H1 (cell line): ENCODE measurements around the gene PAXX. TPM values are rescaled to one million over a fixed set of nuclear protein-coding genes. Genes with fewer than 3 reads are reported as not detected.

ENCODE experiments used
- HDAC2 ChIP-seq, 2 experiments: fragments of 300-600 bp in 1 of 2; sonication (generic) in 1 of 2; IDR thresholded peaks; 2 replicates each; pipeline ENCODE4 v1.6.1; 2011 to 2012; ENCODE audit warnings: low read depth in 2 of 2, low read length in 2 of 2, mild to moderate bottlenecking in 2 of 2, moderate library complexity in 2 of 2, borderline replicate concordance in 1 of 2, inconsistent platforms in 1 of 2
- NANOG ChIP-seq: IDR thresholded peaks from 2 replicates; pipeline ENCODE4 v1.6.1; 2011; ENCODE audit warnings: low read length, low read depth, mild to moderate bottlenecking, inconsistent platforms; ENCODE audit not compliant: insufficient read depth, poor library complexity, severe bottlenecking
- polyA plus RNA-seq, 7 experiments: library from polyadenylated mRNA; depleted of rRNA in 3 of 7; stranded (reverse) in 5 of 7; unstranded in 2 of 7; fragments of >200 nt in 5 of 7; fragments of 200-250 nt in 2 of 7; gene quantifications; 1 replicate in 5 of 7; 2 replicates in 1 of 7; 4 replicates in 1 of 7; pipeline versions ENCODE4 v1.2.1 to v1.2.3, GENCODE V29; 2011 to 2013; ENCODE audit warnings: missing spikeins in 2 of 7, mixed read lengths in 2 of 7
- total RNA-seq: library from RNA; stranded (reverse); fragmentation: NEBNext Ultra II Directional; extraction: Animal tissue kit (Norgen Biotek cat#: 25700); gene quantifications from 2 replicates; pipeline ENCODE4 v1.2.1, GENCODE V29; 2021

The PAXX gene
- total and polyA plus RNA-seq, 2 of the 8 experiments (the other 6 are each of a cell fraction or from before 2014, with no cell fraction given) = 43.4 to 45.9 TPM

DNA sequence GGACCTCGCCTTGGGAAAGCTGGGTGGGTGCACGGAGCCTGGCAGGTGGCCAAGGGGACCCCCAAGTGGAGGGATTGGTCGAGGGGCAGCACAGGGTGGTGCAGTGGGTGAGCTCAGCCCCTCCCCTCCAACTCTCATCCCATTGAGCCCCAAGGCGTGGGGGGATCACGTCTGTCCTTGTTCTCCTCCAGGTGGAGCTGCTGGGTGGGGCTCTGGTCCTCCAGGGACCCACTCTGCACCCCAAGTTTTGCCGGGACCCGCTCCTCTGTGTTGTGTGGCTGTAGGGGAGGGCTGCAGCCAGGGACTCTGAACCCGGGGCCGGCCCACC lies 43.2 kb downstream of the PAXX start (continued):
- TF ChIP-seq NANOG (no peak), HDAC2 (IDR thresholded peaks at IDR 0.05; ENCODE audit: borderline replicate concordance in 1 of 2, low read depth in 2 of 2, low read length in 2 of 2) (no peak)
- TF ChIP-seq, all 59 proteins: peak for 0
